DOHH2 (cell line): Measurements from ENCODE around the gene CXorf38.

ENCODE experiments used
- H3F3A ChIP-seq: fragments of 200-600 bp; sonication (generic), shearing (Covaris generic); 2 replicates; pipeline ENCODE4 v1.6.0; 2016; ENCODE audit warnings: antibody characterized with exemption, mild to moderate bottlenecking; ENCODE audit not compliant: control insufficient read depth, insufficient read depth
- H3K27ac ChIP-seq: fragments of 200-600 bp; sonication (generic); 2 replicates; pipeline ENCODE4 v1.5.1; 2014; ENCODE audit warnings: low read depth, mild to moderate bottlenecking, low read length, moderate library complexity
- H3K27me3 ChIP-seq: fragments of 200-600 bp; sonication (generic); 2 replicates; pipeline ENCODE4 v1.6.1; 2014; ENCODE audit warnings: mild to moderate bottlenecking, low read length, mixed read lengths; ENCODE audit not compliant: control insufficient read depth
- H3K36me3 ChIP-seq: fragments of 200-600 bp; sonication (generic); 2 replicates; pipeline ENCODE4 v1.6.1; 2014; ENCODE audit warnings: mild to moderate bottlenecking, low read length, moderate library complexity, mixed read lengths; ENCODE audit not compliant: control insufficient read depth
- H3K4me1 ChIP-seq: fragments of 200-600 bp; sonication (generic); 2 replicates; pipeline ENCODE4 v1.6.1; 2014; ENCODE audit warnings: mild to moderate bottlenecking, low read length, mixed read lengths; ENCODE audit not compliant: control insufficient read depth
- H3K4me2 ChIP-seq: fragments of 200-600 bp; sonication (generic); 2 replicates; pipeline ENCODE4 v1.6.0; 2014; ENCODE audit warnings: mild to moderate bottlenecking, low read length, moderate library complexity
- H3K4me3 ChIP-seq: fragments of 200-600 bp; sonication (generic); 2 replicates; pipeline ENCODE4 v1.5.1; 2014; ENCODE audit warnings: mild to moderate bottlenecking, low read length, mixed read lengths
- H3K79me2 ChIP-seq: fragments of 200-600 bp; sonication (generic); 2 replicates; pipeline ENCODE4 v1.6.1; 2014; ENCODE audit warnings: mild to moderate bottlenecking, low read length, mixed read lengths; ENCODE audit not compliant: control insufficient read depth
- H3K9me2 ChIP-seq: fragments of 200-600 bp; sonication (generic); replicated peaks from 2 replicates; pipeline ENCODE4 v1.6.1; 2014; ENCODE audit warnings: mild to moderate bottlenecking, low read length, mixed read lengths; ENCODE audit not compliant: control insufficient read depth
- H3K9me3 ChIP-seq: fragments of 200-600 bp; sonication (generic); 2 replicates; pipeline ENCODE4 v1.6.1; 2014; ENCODE audit warnings: antibody characterized with exemption, low read length, mixed read lengths; ENCODE audit not compliant: control insufficient read depth, insufficient read depth
- H4K20me1 ChIP-seq: fragments of 200-600 bp; sonication (generic); 2 replicates; pipeline ENCODE4 v1.6.0; 2014; ENCODE audit warnings: low read depth, mild to moderate bottlenecking, antibody characterized with exemption, low read length, moderate library complexity; ENCODE audit not compliant: control insufficient read depth, insufficient read depth
- CTCF ChIP-seq: fragments of 200-600 bp; sonication (generic); IDR thresholded peaks from one replicate; pipeline ENCODE4 v1.5.1; 2014; ENCODE audit warnings: antibody characterized with exemption, mild to moderate bottlenecking, low read depth, low read length; ENCODE audit not compliant: poor library complexity, severe bottlenecking
- EZH2phosphoT487 ChIP-seq: fragments of 200-600 bp; sonication (generic); IDR thresholded peaks from 2 replicates; pipeline ENCODE4 v1.6.1; 2017; ENCODE audit warnings: borderline replicate concordance, mild to moderate bottlenecking, antibody characterized with exemption, low read length, moderate library complexity, mixed read lengths

Gene CXorf38

GRCh38 chrX:40663078-40663740 is 15.8 kb upstream of the CXorf38 start:
- H3K4me2 ChIP-seq: no peak overlapping the region
- H3K4me3 ChIP-seq: no peak overlapping the region
- no peaks in the 10 kb centered on the region for H3K79me2 ChIP-seq
- TF ChIP-seq EZH2phosphoT487 (no peak), CTCF (no peak)
- H3F3A ChIP-seq: no peaks in the 10 kb centered on the region
- H3K9me2 ChIP-seq: no peaks in the 10 kb centered on the region
- no peaks in the 10 kb centered on the region for H3K4me1 ChIP-seq
- H3K36me3 ChIP-seq: peaks cover 29% of the 10 kb centered on the region
- H3K9me3 ChIP-seq: no peaks in the 10 kb centered on the region
- no peaks in the 10 kb centered on the region for H4K20me1 ChIP-seq
- no peak overlapping the region for H3K27ac ChIP-seq
- no peaks in the 10 kb centered on the region for H3K27me3 ChIP-seq

GRCh38 chrX:40661489-40661888 is 14.1 kb upstream of the CXorf38 start:
- Histone ChIP-seq H3K4me3 (no peak overlapping the region), H3K27me3 (no peaks in the 10 kb centered on the region), H3K4me1 (no peaks in the 10 kb centered on the region), H3K79me2 (no peaks in the 10 kb centered on the region), H3F3A (no peaks in the 10 kb centered on the region), H3K9me3 (no peaks in the 10 kb centered on the region), H3K36me3 (peaks cover 29% of the 10 kb centered on the region), H3K4me2 (no peak overlapping the region), H3K27ac (no peak overlapping the region), H4K20me1 (no peaks in the 10 kb centered on the region), H3K9me2 (no peaks in the 10 kb centered on the region)
- TF ChIP-seq CTCF (no peak), EZH2phosphoT487 (no peak)

- Histone ChIP-seq H3K79me2 (no peaks in the 10 kb centered on the region), H3K9me3 (no peaks in the 10 kb centered on the region), H3K9me2 (no peaks in the 10 kb centered on the region), H3K36me3 (peaks cover 21% of the 10 kb centered on the region), H3K27me3 (no peaks in the 10 kb centered on the region), H3K4me2 (no peak overlapping the region), H3K4me1 (no peaks in the 10 kb centered on the region), H3K27ac (no peak overlapping the region), H3F3A (no peaks in the 10 kb centered on the region), H3K4me3 (no peak overlapping the region), H4K20me1 (no peaks in the 10 kb centered on the region)
- TF ChIP-seq CTCF: no peak
Measured at GRCh38 chrX:40660381-40660780, 13.0 kb upstream of the CXorf38 start.

GRCh38 chrX:40653535-40653934 is 6.2 kb upstream of the CXorf38 start:
- H3F3A ChIP-seq: peaks cover 4% of the 10 kb centered on the region; the same call in 1 of the 2 replicates
- peaks cover 16% of the 10 kb centered on the region for H3K36me3 ChIP-seq
- no peaks in the 10 kb centered on the region for H4K20me1 ChIP-seq
- no peaks in the 10 kb centered on the region for H3K27me3 ChIP-seq
- no peak overlapping the region for H3K27ac ChIP-seq
- no peaks in the 10 kb centered on the region; the same call in 1 of the 2 replicates for H3K4me1 ChIP-seq
- TF ChIP-seq EZH2phosphoT487 (no peak), CTCF (no peak)
- no peaks in the 10 kb centered on the region for H3K9me3 ChIP-seq
- H3K79me2 ChIP-seq: no peaks in the 10 kb centered on the region
- no peak overlapping the region for H3K4me2 ChIP-seq
- H3K4me3 ChIP-seq: no peak overlapping the region
- no peaks in the 10 kb centered on the region for H3K9me2 ChIP-seq
